Gastroesophageal sphincter (tissue), 3 donors: ENCODE data around the gene BABAM2.

Experiments used
- POLR2A ChIP-seq, 2 donors: fragments of 450-650 bp; IDR thresholded peaks; one replicate each; pipeline ENCODE4 v1.6.1; 2017; ENCODE audit warnings: antibody characterized with exemption in 2 of 2, mild to moderate bottlenecking in 2 of 2, moderate library complexity in 1 of 2
- POLR2AphosphoS5 ChIP-seq: sonication (generic); formaldehyde crosslinking; IDR thresholded peaks from one replicate; pipeline ENCODE4 v1.6.1; 2017; ENCODE audit warnings: antibody characterized with exemption
- TF ChIP-seq, protein P1 (sequence below), 4 experiments: fragments of 200-600 bp in 2 of 4; fragments of 450-650 bp in 2 of 4; sonication (generic) in 1 of 4; IDR thresholded peaks; one replicate each; pipeline ENCODE4 v1.5.1; 2017 to 2019; ENCODE audit warnings: antibody characterized with exemption in 4 of 4, mild to moderate bottlenecking in 2 of 4, moderate library complexity in 2 of 4

DNA sequence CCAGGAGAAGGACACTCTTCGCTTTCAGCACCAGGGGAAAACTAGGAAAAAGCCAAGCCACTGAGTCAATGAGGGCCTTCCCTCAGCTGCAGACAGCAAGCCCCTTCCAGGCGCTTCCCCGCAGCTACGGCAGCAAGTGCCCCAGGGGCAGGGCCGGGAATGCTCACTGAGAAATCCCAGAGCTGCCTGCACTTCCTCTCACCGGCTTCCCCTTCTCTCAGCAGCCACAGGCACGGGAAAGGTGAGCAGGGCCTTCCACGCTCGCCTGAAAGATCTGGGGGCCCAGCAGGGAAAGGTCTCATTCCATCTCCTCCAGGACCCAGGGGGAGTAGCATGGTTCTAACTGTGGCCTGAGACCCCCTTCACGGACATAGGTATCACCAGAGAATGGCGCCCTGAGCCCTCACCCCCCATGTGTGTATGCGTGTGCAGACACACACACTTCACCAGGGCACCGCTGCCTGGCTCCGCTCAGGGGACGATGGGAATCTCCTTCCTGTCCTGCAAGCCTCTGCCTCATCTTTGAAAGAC lies 472.5 kb downstream of the BABAM2 start:
- TF ChIP-seq, protein P1, sequence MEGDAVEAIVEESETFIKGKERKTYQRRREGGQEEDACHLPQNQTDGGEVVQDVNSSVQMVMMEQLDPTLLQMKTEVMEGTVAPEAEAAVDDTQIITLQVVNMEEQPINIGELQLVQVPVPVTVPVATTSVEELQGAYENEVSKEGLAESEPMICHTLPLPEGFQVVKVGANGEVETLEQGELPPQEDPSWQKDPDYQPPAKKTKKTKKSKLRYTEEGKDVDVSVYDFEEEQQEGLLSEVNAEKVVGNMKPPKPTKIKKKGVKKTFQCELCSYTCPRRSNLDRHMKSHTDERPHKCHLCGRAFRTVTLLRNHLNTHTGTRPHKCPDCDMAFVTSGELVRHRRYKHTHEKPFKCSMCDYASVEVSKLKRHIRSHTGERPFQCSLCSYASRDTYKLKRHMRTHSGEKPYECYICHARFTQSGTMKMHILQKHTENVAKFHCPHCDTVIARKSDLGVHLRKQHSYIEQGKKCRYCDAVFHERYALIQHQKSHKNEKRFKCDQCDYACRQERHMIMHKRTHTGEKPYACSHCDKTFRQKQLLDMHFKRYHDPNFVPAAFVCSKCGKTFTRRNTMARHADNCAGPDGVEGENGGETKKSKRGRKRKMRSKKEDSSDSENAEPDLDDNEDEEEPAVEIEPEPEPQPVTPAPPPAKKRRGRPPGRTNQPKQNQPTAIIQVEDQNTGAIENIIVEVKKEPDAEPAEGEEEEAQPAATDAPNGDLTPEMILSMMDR (IDR thresholded peaks at IDR 0.05) = no peak
- TF ChIP-seq POLR2A (IDR thresholded peaks at IDR 0.05) (no peak), POLR2AphosphoS5 (no peak)
